Heart left ventricle (tissue), 13 donors: ENCODE data around the gene THBS4.

ENCODE experiments used
- POLR2A ChIP-seq, 2 donors: fragments of 450-650 bp; IDR thresholded peaks; one replicate each; pipeline ENCODE4 v1.6.1; 2017; ENCODE audit warnings: antibody characterized with exemption in 2 of 2, mild to moderate bottlenecking in 2 of 2, moderate library complexity in 2 of 2
- TF ChIP-seq, protein P1 (sequence below), 12 donors: fragments of 200-600 bp; sonication (generic) in 4 of 12; IDR thresholded peaks; one replicate each; pipeline versions ENCODE4 v1.5.0 to v1.8.0; 2018 to 2022; ENCODE audit warnings: antibody characterized with exemption in 12 of 12, mild to moderate bottlenecking in 5 of 12
- donor health status: ischemic (EF 13 %, LVEDD 7.1; RV severe dilation, severe dysfunction).
- donor health status: DM: no; HTN: yes; CAD: no.
- donor health status: DM: no; HTN: no; CAD: no.
- donor health status: ischemic (EF 25% LVEDD 6.9; RV normal size, moderate dysfunction).
- donor health status: ischemic (EF 25% LVEDD 5.7; RV mildly dilated, moderate dysfunction).
- donor health status: ischemic (EF 35%, LVEDD 5.7; RV mildly dilated, moderate dysfunction).
- donor health status: nonischemic (EF 11% LVEDD 7.7; RV severe dilation, severe dysfunction).
- donor health status: DM: yes; HTN: yes; CAD: no.
- donor health status: PGD.
- donor health status: ischemic (EF 29% LVEDD 5.4; RV normal size, mild dysfunction).
- donor health status: nonischemic (EF 23%, LVEDD 6.1; RV moderate dilation, normal function).

DNA sequence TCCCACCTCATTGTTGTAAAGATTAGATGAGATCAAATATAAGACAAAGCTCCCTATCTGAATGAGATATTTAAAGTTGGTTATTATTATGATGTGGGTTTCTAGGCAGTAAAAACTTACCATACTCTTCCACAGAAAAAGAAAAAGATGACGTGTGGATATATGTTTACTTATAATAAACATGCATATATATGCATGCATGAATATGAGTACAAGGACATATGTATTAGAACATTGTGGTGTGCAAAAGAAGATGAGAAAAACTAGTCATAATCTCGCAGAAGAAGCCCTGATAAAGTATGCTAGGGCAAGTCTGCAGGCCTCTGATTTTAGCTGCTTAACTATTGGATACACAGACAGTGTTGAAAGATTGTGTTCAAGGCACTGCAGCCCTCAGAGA, 10.1 kb upstream of the THBS4 start:
- TF ChIP-seq, protein P1, sequence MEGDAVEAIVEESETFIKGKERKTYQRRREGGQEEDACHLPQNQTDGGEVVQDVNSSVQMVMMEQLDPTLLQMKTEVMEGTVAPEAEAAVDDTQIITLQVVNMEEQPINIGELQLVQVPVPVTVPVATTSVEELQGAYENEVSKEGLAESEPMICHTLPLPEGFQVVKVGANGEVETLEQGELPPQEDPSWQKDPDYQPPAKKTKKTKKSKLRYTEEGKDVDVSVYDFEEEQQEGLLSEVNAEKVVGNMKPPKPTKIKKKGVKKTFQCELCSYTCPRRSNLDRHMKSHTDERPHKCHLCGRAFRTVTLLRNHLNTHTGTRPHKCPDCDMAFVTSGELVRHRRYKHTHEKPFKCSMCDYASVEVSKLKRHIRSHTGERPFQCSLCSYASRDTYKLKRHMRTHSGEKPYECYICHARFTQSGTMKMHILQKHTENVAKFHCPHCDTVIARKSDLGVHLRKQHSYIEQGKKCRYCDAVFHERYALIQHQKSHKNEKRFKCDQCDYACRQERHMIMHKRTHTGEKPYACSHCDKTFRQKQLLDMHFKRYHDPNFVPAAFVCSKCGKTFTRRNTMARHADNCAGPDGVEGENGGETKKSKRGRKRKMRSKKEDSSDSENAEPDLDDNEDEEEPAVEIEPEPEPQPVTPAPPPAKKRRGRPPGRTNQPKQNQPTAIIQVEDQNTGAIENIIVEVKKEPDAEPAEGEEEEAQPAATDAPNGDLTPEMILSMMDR (IDR thresholded peaks at IDR 0.05), result no peak
- no peak for TF ChIP-seq POLR2A (IDR thresholded peaks at IDR 0.05)
